Natural killer cell (primary cell): ENCODE data around the gene PEX11G. TPM values are rescaled to one million over a fixed set of nuclear protein-coding genes. Genes with fewer than 3 reads are reported as not detected.
A peak's percentile ranks its signal among the peaks of the same experiment; 100 is the strongest.

Experiments used
- ATAC-seq, 3 donors: fragments of 150-1000 bp in 2 of 3; fragments of 200-7000 bp in 1 of 3; cut with Tn5 transposase; 1 replicate in 1 of 3; 2 replicates in 2 of 3; pipeline ENCODE4 v1.10.0; 2021; ENCODE audit warnings: mild to moderate bottlenecking in 2 of 3, moderate library complexity in 2 of 3
- DNase-seq, 2 donors: peaks; one replicate each; pipeline versions ENCODE4 v3.0.0 to v3.0.0-alpha.2; 2013 to 2021; ENCODE audit warnings: mixed read lengths in 1 of 2
- H3K27ac ChIP-seq: one replicate; pipeline ENCODE4 v1.5.1; 2013; ENCODE audit warnings: mild to moderate bottlenecking, low read length
- H3K27me3 ChIP-seq: one replicate; pipeline ENCODE4 v1.6.1; 2013; ENCODE audit warnings: low read length; ENCODE audit not compliant: control insufficient read depth, insufficient read depth
- H3K36me3 ChIP-seq: one replicate; pipeline ENCODE4 v1.6.1; 2013; ENCODE audit warnings: low read length; ENCODE audit not compliant: control insufficient read depth, insufficient read depth
- H3K4me1 ChIP-seq: one replicate; pipeline ENCODE4 v1.6.1; 2013; ENCODE audit warnings: low read length; ENCODE audit not compliant: control insufficient read depth, insufficient read depth
- H3K4me3 ChIP-seq: one replicate; pipeline ENCODE4 v1.5.1; 2013; ENCODE audit warnings: low read length
- H3K9me3 ChIP-seq: one replicate; pipeline ENCODE4 v1.6.1; 2013; ENCODE audit warnings: low read length; ENCODE audit not compliant: control insufficient read depth, insufficient read depth
- H3K27ac Mint-ChIP-seq, 2 donors: one replicate each; pipeline ENCODE4 v1.8.0; 2022; ENCODE audit warnings: mild to moderate bottlenecking in 2 of 2, mixed read lengths in 2 of 2, moderate library complexity in 1 of 2
- H3K27me3 Mint-ChIP-seq, 2 donors: one replicate each; pipeline ENCODE4 v1.8.0; 2022; ENCODE audit warnings: low read depth in 2 of 2, mixed read lengths in 2 of 2
- H3K36me3 Mint-ChIP-seq: one replicate; pipeline ENCODE4 v1.8.0; 2022; ENCODE audit warnings: mixed read lengths
- H3K4me1 Mint-ChIP-seq, 2 donors: one replicate each; pipeline ENCODE4 v1.8.0; 2022; ENCODE audit warnings: mixed read lengths in 2 of 2
- H3K4me3 Mint-ChIP-seq: one replicate; pipeline ENCODE4 v1.8.0; 2022; ENCODE audit warnings: mild to moderate bottlenecking, moderate library complexity, mixed read lengths
- H3K9me3 Mint-ChIP-seq, 2 donors: one replicate each; pipeline ENCODE4 v1.8.0; 2022; ENCODE audit warnings: mixed read lengths in 2 of 2
- CTCF ChIP-seq: fragments of 200-600 bp; IDR thresholded peaks from one replicate; pipeline ENCODE4 v1.8.0; 2022; ENCODE audit warnings: antibody characterized with exemption
- WGBS: methylation state at CpG from one replicate; pipeline ENCODE4 v1.1.7; 2013; ENCODE audit warnings: missing lambda C conversion rate; ENCODE audit not compliant: insufficient coverage; 5-methylcytosine and 5-hydroxymethylcytosine counted together
- intact Hi-C: fragments of 100-400 bp; cut with micrococcal nuclease; formaldehyde crosslinking; loops from one replicate; pipeline ENCODE4 v1.14.2; 2022
- total RNA-seq, 4 donors: library from RNA; stranded (reverse); fragments of 120-200 nt in 1 of 4; gene quantifications; one replicate each; pipeline versions ENCODE4 v1.2.3 to v1.2.4, GENCODE V29; 2013 to 2022

Gene PEX11G
- total RNA-seq, 3 donors from 2014 or later (not counting 1 experiment from before 2014, with no cell fraction given), result 0.33 to 1.5 TPM; not detected in 1

GRCh38 chr19:7429638-7430282, 59.1 kb downstream of the PEX11G start:
- no peak for ATAC-seq
- Histone ChIP-seq H3K4me1 (peaks cover 4% of the 10 kb centered on the region), H3K4me3 (no peak overlapping the region), H3K9me3 (no peaks in the 10 kb centered on the region), H3K27me3 (no peaks in the 10 kb centered on the region), H3K36me3 (peaks cover 8% of the 10 kb centered on the region), H3K27ac (no peak overlapping the region)
- Mint-ChIP-seq H3K4me3 (no peak overlapping the region), H3K4me1 (peaks cover 0 to 6% of the 10 kb centered on the region in 2 donors), H3K27me3 (no peaks in the 10 kb centered on the region), H3K36me3 (no peaks in the 10 kb centered on the region), H3K27ac (peak overlapping the region in 1 of 2 donors; percentile 45), H3K9me3 (no peaks in the 10 kb centered on the region)
- intact Hi-C loops, result no loop called here
- WGBS, result 84% methylated on average over 7 of the region's 8 CpGs
- no peak for DNase-seq
- TF ChIP-seq CTCF, result no peak

GRCh38 chr19:7428651-7429113, 60.2 kb downstream of the PEX11G start:
- peaks cover 0 to 6% of the 10 kb centered on the region in 2 donors for H3K4me1 Mint-ChIP-seq
- DNase-seq, result peak in 1 of 2 donors; percentile 29
- no peaks in the 10 kb centered on the region for H3K27me3 Mint-ChIP-seq
- intact Hi-C loops, result no loop called here
- no peak overlapping the region for H3K4me3 ChIP-seq
- H3K9me3 ChIP-seq, result no peaks in the 10 kb centered on the region
- H3K27me3 ChIP-seq, result no peaks in the 10 kb centered on the region
- WGBS, result 86% methylated on average over 20 of the region's 20 CpGs
- H3K4me3 Mint-ChIP-seq, result no peak overlapping the region
- H3K27ac Mint-ChIP-seq, result peak overlapping the region in 1 of 2 donors; percentile 34
- H3K36me3 Mint-ChIP-seq, result no peaks in the 10 kb centered on the region
- H3K27ac ChIP-seq, result no peak overlapping the region
- H3K36me3 ChIP-seq, result peaks cover 8% of the 10 kb centered on the region
- H3K9me3 Mint-ChIP-seq, result no peaks in the 10 kb centered on the region
- no peak for TF ChIP-seq CTCF
- no peak for ATAC-seq
- H3K4me1 ChIP-seq, result peaks cover 4% of the 10 kb centered on the region

- TF ChIP-seq CTCF, result no peak
- H3K9me3 ChIP-seq, result no peaks in the 10 kb centered on the region
- Mint-ChIP-seq H3K27me3 (no peaks in the 10 kb centered on the region), H3K4me3 (no peak overlapping the region), H3K9me3 (no peaks in the 10 kb centered on the region), H3K27ac (peak overlapping the region; percentile 2 to 56), H3K36me3 (no peaks in the 10 kb centered on the region), H3K4me1 (peaks cover 0 to 6% of the 10 kb centered on the region in 2 donors)
- H3K36me3 ChIP-seq, result peaks cover 12% of the 10 kb centered on the region
- intact Hi-C loops, result no loop called here
- ATAC-seq, result no peak
- peaks cover 4% of the 10 kb centered on the region for H3K4me1 ChIP-seq
- H3K27ac ChIP-seq, result no peak overlapping the region
- DNase-seq, result no peak
- whole genome bisulfite sequencing, result 76% methylated on average over 5 of the region's 5 CpGs
- no peak overlapping the region for H3K4me3 ChIP-seq
- no peaks in the 10 kb centered on the region for H3K27me3 ChIP-seq
Measured at GRCh38 chr19:7427944-7428343, 60.9 kb downstream of the PEX11G start.

- 79% methylated on average over 9 of the region's 9 CpGs for WGBS
- ATAC-seq, result no peak
- H3K27me3 ChIP-seq, result no peaks in the 10 kb centered on the region
- H3K4me1 Mint-ChIP-seq, result peaks cover 7 to 12% of the 10 kb centered on the region in 2 donors
- no peak overlapping the region for H3K27ac Mint-ChIP-seq
- intact Hi-C loops, result no loop called here
- H3K4me3 Mint-ChIP-seq, result no peak overlapping the region
- H3K36me3 Mint-ChIP-seq, result peaks cover 7% of the 10 kb centered on the region
- peaks cover 12% of the 10 kb centered on the region for H3K36me3 ChIP-seq
- H3K27ac ChIP-seq, result no peak overlapping the region
- H3K9me3 ChIP-seq, result no peaks in the 10 kb centered on the region
- H3K4me3 ChIP-seq, result no peak overlapping the region
- H3K27me3 Mint-ChIP-seq, result no peaks in the 10 kb centered on the region
- TF ChIP-seq CTCF, result no peak
- peaks cover 4% of the 10 kb centered on the region for H3K4me1 ChIP-seq
- H3K9me3 Mint-ChIP-seq, result no peaks in the 10 kb centered on the region
- DNase-seq, result peak in 1 of 2 donors; percentile 64
Measured at GRCh38 chr19:7426986-7427385, 61.8 kb downstream of the PEX11G start.
